ENCODE measurements around the gene LYRM4. TPM values are rescaled to one million over a fixed set of nuclear protein-coding genes. Genes with fewer than 3 reads are reported as not detected.

LYRM4 gene
- total RNA-seq, 4 donors from 2014 or later: 8.4 to 20.1 (median 12.2) TPM

- no peaks in the 10 kb centered on the region for H3K27me3 ChIP-seq
- peaks cover 4 to 10% of the 10 kb centered on the region in 2 donors for H3K4me1 ChIP-seq
- no peak overlapping the region for H3K4me3 ChIP-seq
- ATAC-seq (no peak), DNase-seq (no peak)
- in situ Hi-C loops (cut with MboI; ENCODE audit: low sequenced_read_pairs in 4 of 4) (loop anchor here (10.0 to 25.0 kb wide), 5 partner anchors 164 to 1396 kb away; no protein-coding TSS in a partner anchor), intact Hi-C loops (cut with DNase I; ENCODE audit: low total_unique reads) (loop anchor here (5.0 kb wide), 1 partner anchor 121 kb away; the partner anchor contains the start of genes FARS2 and LYRM4)
- no peak overlapping the region for H3K27ac ChIP-seq
- H3K9me3 ChIP-seq: no peaks in the 10 kb centered on the region
- H3K36me3 ChIP-seq: no peaks in the 10 kb centered on the region
- TF ChIP-seq CTCF (IDR thresholded peaks at IDR 0.05 in 4 of 5, conservative IDR thresholded peaks at IDR 0.05 in 1 of 5) (no peak), POLR2A (IDR thresholded peaks at IDR 0.05) (no peak)
These were observed 119.7 kb downstream of the LYRM4 start for GRCh38 chr6:5141046-5141445.

- H3K27me3 ChIP-seq: no peaks in the 10 kb centered on the region
- DNase-seq (no peak), ATAC-seq (no peak)
- intact Hi-C loops (cut with DNase I; ENCODE audit: low total_unique reads): loop anchor here (5.0 kb wide), 1 partner anchor 122 kb away; the partner anchor contains the start of genes FARS2 and LYRM4
- no peaks in the 10 kb centered on the region for H3K36me3 ChIP-seq
- peaks cover 4 to 7% of the 10 kb centered on the region in 2 donors for H3K4me1 ChIP-seq
- no peak overlapping the region for H3K27ac ChIP-seq
- in situ Hi-C loops (cut with MboI; ENCODE audit: low sequenced_read_pairs in 4 of 4): loop anchor here (10.0 to 25.0 kb wide), 5 partner anchors 165 to 1397 kb away; no protein-coding TSS in a partner anchor
- H3K4me3 ChIP-seq: no peak overlapping the region
- H3K9me3 ChIP-seq: no peaks in the 10 kb centered on the region
- TF ChIP-seq POLR2A (IDR thresholded peaks at IDR 0.05) (no peak), CTCF (IDR thresholded peaks at IDR 0.05 in 4 of 5, conservative IDR thresholded peaks at IDR 0.05 in 1 of 5) (no peak)
These were observed 120.7 kb downstream of the LYRM4 start for GRCh38 chr6:5139828-5140771.

- Histone ChIP-seq H3K36me3 (no peaks in the 10 kb centered on the region), H3K27ac (no peak overlapping the region), H3K27me3 (no peaks in the 10 kb centered on the region), H3K4me1 (peaks cover 4 to 7% of the 10 kb centered on the region in 2 donors), H3K9me3 (no peaks in the 10 kb centered on the region), H3K4me3 (no peak overlapping the region)
- DNase-seq: no peak
- no peak for ATAC-seq
- intact Hi-C loops (cut with DNase I; ENCODE audit: low total_unique reads) (no loop called here), in situ Hi-C loops (cut with MboI; ENCODE audit: low sequenced_read_pairs in 4 of 4) (loop anchor here in 3 of 4 donors (25.0 kb wide), 2 partner anchors 248 to 1398 kb away; no protein-coding TSS in a partner anchor)
- TF ChIP-seq POLR2A (IDR thresholded peaks at IDR 0.05) (no peak), CTCF (IDR thresholded peaks at IDR 0.05 in 4 of 5, conservative IDR thresholded peaks at IDR 0.05 in 1 of 5) (no peak)
These were observed 121.5 kb downstream of the LYRM4 start for GRCh38 chr6:5138995-5139827.

- no peaks in the 10 kb centered on the region for H3K36me3 ChIP-seq
- H3K27ac ChIP-seq: no peak overlapping the region
- no peak for ATAC-seq
- TF ChIP-seq POLR2A (IDR thresholded peaks at IDR 0.05): no peak
- TF ChIP-seq CTCF (IDR thresholded peaks at IDR 0.05 in 4 of 5, conservative IDR thresholded peaks at IDR 0.05 in 1 of 5): no peak
- H3K27me3 ChIP-seq: no peaks in the 10 kb centered on the region
- DNase-seq: no peak
- H3K4me1 ChIP-seq: peaks cover 7 to 10% of the 10 kb centered on the region in 2 donors
- no peak overlapping the region for H3K4me3 ChIP-seq
- in situ Hi-C loops (cut with MboI; ENCODE audit: low sequenced_read_pairs in 4 of 4) (loop anchor here in 3 of 4 donors (25.0 kb wide), 2 partner anchors 250 to 1400 kb away; no protein-coding TSS in a partner anchor), intact Hi-C loops (cut with DNase I; ENCODE audit: low total_unique reads) (no loop called here)
- no peaks in the 10 kb centered on the region for H3K9me3 ChIP-seq
These were observed 123.9 kb downstream of the LYRM4 start for GRCh38 chr6:5136851-5137250.

Data from gastrocnemius medialis (tissue), 4 donors.